K562 (cell line): ENCODE results near the gene BCR. TPM values are rescaled to one million over a fixed set of nuclear protein-coding genes. Genes with fewer than 3 reads are reported as not detected.
A peak's percentile ranks its signal among the peaks of the same experiment; 100 is the strongest.

Experiments used
- CAMTA2 ChIP-seq: fragments of 250-450 bp; sonication (Bioruptor Pico); conservative IDR thresholded peaks from 2 replicates; pipeline ENCODE4 v1.5.1; 2022
- CBX8 ChIP-seq: fragments of 200-600 bp; sonication (generic); IDR thresholded peaks from 2 replicates; pipeline ENCODE4 v1.6.1; 2012; ENCODE audit warnings: borderline replicate concordance, mixed run types, low read depth, mild to moderate bottlenecking, moderate library complexity, mixed read lengths, low read length, control low read depth, inconsistent platforms; ENCODE audit not compliant: poor library complexity, severe bottlenecking; ENCODE audit errors: extremely low read depth
- ELF1 ChIP-seq: fragments of 200-800 bp; sonication (Bioruptor generic); IDR thresholded peaks from 2 replicates; pipeline ENCODE4 v1.6.1; 2016; ENCODE audit warnings: missing genetic modification characterization, missing compliant biosample characterization
- FOXP1 ChIP-seq: sonication (generic); formaldehyde crosslinking; IDR thresholded peaks from 2 replicates; pipeline ENCODE4 v1.8.0; 2022; ENCODE audit warnings: mild to moderate bottlenecking, missing genetic modification reagents
- PHF8 ChIP-seq: fragments of 200-600 bp; sonication (generic); IDR thresholded peaks from 2 replicates; pipeline ENCODE4 v1.6.1; 2012; ENCODE audit warnings: mixed run types, mild to moderate bottlenecking, inconsistent platforms, low read length, moderate library complexity, borderline replicate concordance
- SRSF9 ChIP-seq: fragments of 200-400 bp; formaldehyde crosslinking; IDR thresholded peaks from 2 replicates; pipeline ENCODE4 v1.6.1; 2017; ENCODE audit warnings: low read depth, low read length, borderline replicate concordance
- TEAD1 ChIP-seq, 2 experiments: fragments of 450-650 bp in 1 of 2; sonication (generic) in 1 of 2; formaldehyde crosslinking; IDR thresholded peaks; 2 replicates each; pipeline versions ENCODE4 v1.4.0 to v1.8.0; 2020 to 2022; ENCODE audit warnings: mild to moderate bottlenecking in 2 of 2, missing genetic modification reagents in 1 of 2
- TGIF2 ChIP-seq: sonication (generic); formaldehyde crosslinking; IDR thresholded peaks from 2 replicates; pipeline ENCODE4 v1.8.1; 2022; ENCODE audit warnings: mild to moderate bottlenecking, missing genetic modification reagents, moderate library complexity
- ZNF512 ChIP-seq: IDR thresholded peaks from 2 replicates; pipeline ENCODE4 v1.6.1; 2016; ENCODE audit warnings: missing genetic modification characterization, missing compliant biosample characterization
- ZNF695 ChIP-seq: fragments of 450-650 bp; formaldehyde crosslinking; IDR thresholded peaks from 2 replicates; pipeline ENCODE4 v1.4.0; 2020; ENCODE audit warnings: mild to moderate bottlenecking, moderate library complexity
- ZNF699 ChIP-seq: fragments of 250-450 bp; sonication (Bioruptor Pico); IDR thresholded peaks from 2 replicates; pipeline ENCODE4 v1.8.0; 2021; ENCODE audit warnings: mild to moderate bottlenecking, moderate library complexity; ENCODE audit not compliant: insufficient replicate concordance
- ZNF766 ChIP-seq: fragments of 200-800 bp; sonication (Bioruptor generic); conservative IDR thresholded peaks from 2 replicates; pipeline ENCODE4 v1.6.1; 2016; ENCODE audit warnings: missing genetic modification characterization, missing compliant biosample characterization
- polyA plus RNA-seq, 8 experiments: library from polyadenylated mRNA; depleted of rRNA in 4 of 8; stranded (reverse) in 5 of 8; unstranded in 3 of 8; fragments of >200 nt; fragmentation: Nextera tagmentation in 2 of 8; fragmentation: Illumina TruSeq in 1 of 8; extraction: Ambion mirVana in 2 of 8; extraction: Trizol in 1 of 8; gene quantifications; 2 replicates each; pipeline versions ENCODE4 v1.2.1 to v1.2.3, GENCODE V29; 2011 to 2014; ENCODE audit warnings: inconsistent platforms in 1 of 8, missing spikeins in 1 of 8
- total RNA-seq, 7 experiments: library from RNA; depleted of rRNA in 6 of 7; stranded (reverse); fragments of >200 nt in 6 of 7; fragmentation: Illumina TruSeq in 2 of 7; extraction: Trizol in 2 of 7; gene quantifications; 2 replicates each; pipeline versions ENCODE4 v1.2.1 to v1.2.3, GENCODE V29; 2011 to 2021; ENCODE audit warnings: low replicate concordance in 1 of 7
- TF ChIP-seq, protein P1 (sequence below): sonication (generic); formaldehyde crosslinking; IDR thresholded peaks from 2 replicates; pipeline ENCODE4 v1.8.1; 2023; ENCODE audit warnings: mild to moderate bottlenecking, missing genetic modification reagents
- TF ChIP-seq, protein P2 (sequence below): fragments of 250-450 bp; sonication (Bioruptor Pico); IDR thresholded peaks from 2 replicates; pipeline ENCODE4 v1.8.0; 2022; ENCODE audit warnings: inconsistent platforms
- TF ChIP-seq, protein P3 (sequence below): IDR thresholded peaks from 2 replicates; pipeline ENCODE4 v1.6.1; 2014; ENCODE audit warnings: antibody characterized with exemption
- TF ChIP-seq, protein P4 (sequence below): sonication (generic); formaldehyde crosslinking; IDR thresholded peaks from 2 replicates; pipeline ENCODE4 v1.8.1; 2023; ENCODE audit warnings: mild to moderate bottlenecking, missing genetic modification reagents, moderate library complexity

The BCR gene
- total and polyA plus RNA-seq, 9 of the 15 experiments (the other 6 are each of a cell fraction or from before 2014, with no cell fraction given): 0.41 to 150 (median 45.6) TPM

GRCh38 chr22:23144932-23145877, 35.1 kb upstream of the BCR start, which contains the start of gene RAB36 (continued):
- TF ChIP-seq, protein P1, sequence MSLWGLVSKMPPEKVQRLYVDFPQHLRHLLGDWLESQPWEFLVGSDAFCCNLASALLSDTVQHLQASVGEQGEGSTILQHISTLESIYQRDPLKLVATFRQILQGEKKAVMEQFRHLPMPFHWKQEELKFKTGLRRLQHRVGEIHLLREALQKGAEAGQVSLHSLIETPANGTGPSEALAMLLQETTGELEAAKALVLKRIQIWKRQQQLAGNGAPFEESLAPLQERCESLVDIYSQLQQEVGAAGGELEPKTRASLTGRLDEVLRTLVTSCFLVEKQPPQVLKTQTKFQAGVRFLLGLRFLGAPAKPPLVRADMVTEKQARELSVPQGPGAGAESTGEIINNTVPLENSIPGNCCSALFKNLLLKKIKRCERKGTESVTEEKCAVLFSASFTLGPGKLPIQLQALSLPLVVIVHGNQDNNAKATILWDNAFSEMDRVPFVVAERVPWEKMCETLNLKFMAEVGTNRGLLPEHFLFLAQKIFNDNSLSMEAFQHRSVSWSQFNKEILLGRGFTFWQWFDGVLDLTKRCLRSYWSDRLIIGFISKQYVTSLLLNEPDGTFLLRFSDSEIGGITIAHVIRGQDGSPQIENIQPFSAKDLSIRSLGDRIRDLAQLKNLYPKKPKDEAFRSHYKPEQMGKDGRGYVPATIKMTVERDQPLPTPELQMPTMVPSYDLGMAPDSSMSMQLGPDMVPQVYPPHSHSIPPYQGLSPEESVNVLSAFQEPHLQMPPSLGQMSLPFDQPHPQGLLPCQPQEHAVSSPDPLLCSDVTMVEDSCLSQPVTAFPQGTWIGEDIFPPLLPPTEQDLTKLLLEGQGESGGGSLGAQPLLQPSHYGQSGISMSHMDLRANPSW (CRISPR knock-in tag): peak; percentile 100
- TF ChIP-seq ZNF699 (CRISPR knock-in tag) (no peak), CBX8 (no peak), ZNF695 (CRISPR knock-in tag) (no peak), ELF1 (no peak), TEAD1 (CRISPR knock-in tag; IDR thresholded peaks at IDR 0.05) (no peak), FOXP1 (no peak), ZNF766 (no peak), ZNF512 (no peak), SRSF9 (no peak), CAMTA2 (CRISPR knock-in tag) (no peak), PHF8 (no peak), TGIF2 (CRISPR knock-in tag) (no peak)
- TF ChIP-seq, protein P2, sequence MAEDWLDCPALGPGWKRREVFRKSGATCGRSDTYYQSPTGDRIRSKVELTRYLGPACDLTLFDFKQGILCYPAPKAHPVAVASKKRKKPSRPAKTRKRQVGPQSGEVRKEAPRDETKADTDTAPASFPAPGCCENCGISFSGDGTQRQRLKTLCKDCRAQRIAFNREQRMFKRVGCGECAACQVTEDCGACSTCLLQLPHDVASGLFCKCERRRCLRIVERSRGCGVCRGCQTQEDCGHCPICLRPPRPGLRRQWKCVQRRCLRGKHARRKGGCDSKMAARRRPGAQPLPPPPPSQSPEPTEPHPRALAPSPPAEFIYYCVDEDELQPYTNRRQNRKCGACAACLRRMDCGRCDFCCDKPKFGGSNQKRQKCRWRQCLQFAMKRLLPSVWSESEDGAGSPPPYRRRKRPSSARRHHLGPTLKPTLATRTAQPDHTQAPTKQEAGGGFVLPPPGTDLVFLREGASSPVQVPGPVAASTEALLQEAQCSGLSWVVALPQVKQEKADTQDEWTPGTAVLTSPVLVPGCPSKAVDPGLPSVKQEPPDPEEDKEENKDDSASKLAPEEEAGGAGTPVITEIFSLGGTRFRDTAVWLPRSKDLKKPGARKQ: no peak
- TF ChIP-seq, protein P3, sequence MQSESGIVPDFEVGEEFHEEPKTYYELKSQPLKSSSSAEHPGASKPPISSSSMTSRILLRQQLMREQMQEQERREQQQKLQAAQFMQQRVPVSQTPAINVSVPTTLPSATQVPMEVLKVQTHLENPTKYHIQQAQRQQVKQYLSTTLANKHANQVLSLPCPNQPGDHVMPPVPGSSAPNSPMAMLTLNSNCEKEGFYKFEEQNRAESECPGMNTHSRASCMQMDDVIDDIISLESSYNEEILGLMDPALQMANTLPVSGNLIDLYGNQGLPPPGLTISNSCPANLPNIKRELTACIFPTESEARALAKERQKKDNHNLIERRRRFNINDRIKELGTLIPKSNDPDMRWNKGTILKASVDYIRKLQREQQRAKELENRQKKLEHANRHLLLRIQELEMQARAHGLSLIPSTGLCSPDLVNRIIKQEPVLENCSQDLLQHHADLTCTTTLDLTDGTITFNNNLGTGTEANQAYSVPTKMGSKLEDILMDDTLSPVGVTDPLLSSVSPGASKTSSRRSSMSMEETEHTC: no peak
- TF ChIP-seq, protein P4, sequence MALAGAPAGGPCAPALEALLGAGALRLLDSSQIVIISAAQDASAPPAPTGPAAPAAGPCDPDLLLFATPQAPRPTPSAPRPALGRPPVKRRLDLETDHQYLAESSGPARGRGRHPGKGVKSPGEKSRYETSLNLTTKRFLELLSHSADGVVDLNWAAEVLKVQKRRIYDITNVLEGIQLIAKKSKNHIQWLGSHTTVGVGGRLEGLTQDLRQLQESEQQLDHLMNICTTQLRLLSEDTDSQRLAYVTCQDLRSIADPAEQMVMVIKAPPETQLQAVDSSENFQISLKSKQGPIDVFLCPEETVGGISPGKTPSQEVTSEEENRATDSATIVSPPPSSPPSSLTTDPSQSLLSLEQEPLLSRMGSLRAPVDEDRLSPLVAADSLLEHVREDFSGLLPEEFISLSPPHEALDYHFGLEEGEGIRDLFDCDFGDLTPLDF (CRISPR knock-in tag): peak; percentile 88
